ENCODE data around the gene PABPN1. TPM values are rescaled to one million over a fixed set of nuclear protein-coding genes. Genes with fewer than 3 reads are reported as not detected.

Gene PABPN1
- total RNA-seq, 1 donor, result 51.0 TPM

DNA sequence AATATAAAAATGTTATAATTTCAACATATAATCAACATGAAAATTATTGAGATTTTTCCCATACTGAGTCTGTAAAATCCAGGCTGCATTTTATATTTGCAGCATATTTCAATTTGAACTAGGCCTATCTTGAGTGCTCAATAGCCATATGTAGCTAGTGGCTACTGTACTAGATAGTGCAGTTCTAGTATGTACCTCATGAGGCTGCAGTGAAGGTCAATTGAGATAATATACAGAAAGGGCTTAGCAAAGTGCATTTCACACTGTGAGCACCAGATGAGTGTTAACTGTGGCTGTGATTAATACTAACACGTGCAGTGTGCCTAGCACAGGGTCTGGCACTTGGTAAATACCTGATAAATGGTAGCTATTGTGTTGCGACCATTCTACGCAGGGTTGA lies 36.8 kb downstream of the PABPN1 start:
- Histone ChIP-seq H3K27me3 (ENCODE audit: insufficient read depth, low read length) (peaks cover 19% of the 10 kb centered on the region), H3K4me1 (ENCODE audit: insufficient read depth, low read length) (no peaks in the 10 kb centered on the region), H3K4me3 (ENCODE audit: low read length) (no peak overlapping the region), H3K9me3 (ENCODE audit: low read depth, low read length) (no peaks in the 10 kb centered on the region)

DNA sequence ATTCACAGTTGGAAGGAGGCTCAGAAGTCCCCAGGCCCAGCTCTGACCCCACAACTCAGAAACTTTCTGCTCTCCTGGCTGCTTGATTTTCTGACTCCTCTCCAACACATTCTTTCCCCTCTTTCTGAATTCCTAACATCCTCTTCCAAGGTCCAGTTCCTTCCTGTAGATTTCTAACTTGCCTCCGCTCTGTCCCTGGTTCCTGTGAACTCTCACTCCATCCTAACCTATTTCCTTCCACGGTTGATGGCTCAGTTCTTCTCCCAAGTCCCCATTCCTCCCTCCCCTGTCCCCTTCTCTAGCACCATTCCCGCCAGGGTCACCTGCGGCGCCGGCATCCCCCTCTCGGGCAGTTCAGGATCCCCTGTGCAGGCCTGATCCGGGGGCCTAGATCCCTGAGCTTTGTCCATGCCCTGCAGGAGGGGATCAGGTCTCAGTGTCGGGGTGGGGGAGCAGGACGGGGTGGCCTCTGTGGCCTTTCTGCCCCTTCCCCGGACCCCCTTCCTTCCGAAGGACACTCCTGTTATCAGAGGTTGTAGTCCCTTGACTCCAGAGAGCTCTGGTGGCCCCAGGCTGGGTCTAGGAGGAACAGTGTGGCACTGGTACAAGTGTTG lies 37.4 kb downstream of the PABPN1 start:
- H3K9me3 ChIP-seq (ENCODE audit: low read depth, low read length), result no peaks in the 10 kb centered on the region
- H3K27me3 ChIP-seq (ENCODE audit: insufficient read depth, low read length), result peaks cover 14% of the 10 kb centered on the region
- H3K4me3 ChIP-seq (ENCODE audit: low read length), result no peak overlapping the region
- H3K4me1 ChIP-seq (ENCODE audit: insufficient read depth, low read length), result no peaks in the 10 kb centered on the region

DNA sequence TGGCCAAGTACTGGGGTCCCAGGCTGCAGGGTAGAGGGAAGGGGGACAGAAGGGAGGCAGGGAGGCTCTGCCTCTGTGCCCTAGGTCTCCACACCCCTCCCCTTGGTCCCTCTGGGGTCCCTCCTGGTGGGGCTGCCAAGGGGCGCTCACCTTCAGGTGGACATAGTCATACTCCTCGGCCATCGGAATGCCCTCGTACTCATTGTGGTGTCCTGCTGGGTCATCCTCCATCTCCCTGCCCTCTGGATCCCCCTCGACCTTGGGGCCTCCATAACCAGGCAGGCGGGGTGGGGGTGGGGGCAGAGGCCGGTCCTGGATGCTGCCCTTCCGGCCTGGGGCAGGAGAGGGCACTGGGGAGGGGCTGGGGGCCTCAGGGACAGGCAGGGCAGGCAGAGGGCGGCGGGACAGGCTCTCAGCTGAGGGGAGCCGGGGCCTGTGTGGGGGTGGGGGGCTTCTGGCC lies 37.9 kb downstream of the PABPN1 start:
- Histone ChIP-seq H3K4me1 (ENCODE audit: insufficient read depth, low read length) (no peaks in the 10 kb centered on the region), H3K27me3 (ENCODE audit: insufficient read depth, low read length) (peaks cover 14% of the 10 kb centered on the region), H3K4me3 (ENCODE audit: low read length) (no peak overlapping the region), H3K9me3 (ENCODE audit: low read depth, low read length) (no peaks in the 10 kb centered on the region)

DNA sequence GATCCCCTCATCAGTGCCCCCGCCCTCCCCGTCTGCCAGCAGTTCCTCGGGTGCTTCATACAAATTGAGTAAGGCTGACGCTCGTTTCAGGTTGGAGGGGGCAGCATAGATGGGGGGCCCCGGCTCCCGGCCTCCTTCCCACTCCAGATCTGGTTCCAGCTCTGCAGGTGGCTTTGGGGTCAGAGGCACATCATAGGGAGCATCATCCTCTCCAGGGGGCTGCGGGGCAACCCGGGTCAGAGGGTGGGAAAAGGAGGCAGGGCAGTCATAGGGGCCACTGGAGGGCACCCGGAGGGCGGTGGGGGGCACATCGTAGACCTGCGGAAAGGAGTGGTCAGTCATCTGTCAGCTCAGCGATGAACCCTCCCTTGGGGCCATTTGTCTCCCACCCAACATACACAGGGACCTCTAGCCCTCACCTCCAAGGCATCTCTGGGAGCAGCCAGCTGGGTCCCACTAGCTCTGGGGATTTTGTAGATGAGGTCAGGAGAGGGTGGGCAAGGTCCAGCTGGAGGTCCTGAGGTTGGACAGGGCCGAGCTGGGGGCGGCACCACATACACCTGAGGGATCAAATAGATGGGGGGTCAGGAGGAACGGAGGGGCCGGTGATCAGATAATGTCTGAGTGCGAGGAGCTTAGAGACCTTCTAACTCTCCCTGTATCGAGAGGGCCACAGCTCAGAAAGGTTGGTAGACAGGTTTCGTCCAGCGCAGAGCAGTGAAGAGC lies 38.6 kb downstream of the PABPN1 start:
- Histone ChIP-seq H3K4me3 (ENCODE audit: low read length) (no peak overlapping the region), H3K4me1 (ENCODE audit: insufficient read depth, low read length) (no peaks in the 10 kb centered on the region), H3K27me3 (ENCODE audit: insufficient read depth, low read length) (peaks cover 15% of the 10 kb centered on the region), H3K9me3 (ENCODE audit: low read depth, low read length) (no peaks in the 10 kb centered on the region)

DNA sequence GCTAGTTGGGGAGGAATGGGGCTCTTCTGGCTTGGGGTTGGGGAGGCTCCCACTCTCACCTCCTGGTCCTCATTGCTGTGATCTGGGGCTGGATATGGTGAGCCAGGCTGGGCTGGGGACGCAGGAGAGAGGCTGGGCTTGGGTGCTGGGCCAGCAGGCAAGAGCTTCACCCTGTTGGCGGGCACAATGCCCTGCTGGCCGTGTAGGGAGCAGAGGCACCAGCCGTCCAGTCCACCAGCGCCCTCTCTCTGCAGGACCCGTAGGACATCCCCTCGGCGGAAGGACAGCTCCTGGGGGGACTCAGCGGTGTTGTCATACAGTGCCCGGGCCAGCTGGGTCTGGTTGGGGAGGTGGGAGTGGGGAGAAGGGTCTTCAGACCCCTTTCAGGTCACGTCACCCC lies 39.2 kb downstream of the PABPN1 start:
- no peak overlapping the region for H3K4me3 ChIP-seq (ENCODE audit: low read length)
- no peaks in the 10 kb centered on the region for H3K4me1 ChIP-seq (ENCODE audit: insufficient read depth, low read length)
- peaks cover 15% of the 10 kb centered on the region for H3K27me3 ChIP-seq (ENCODE audit: insufficient read depth, low read length)
- H3K9me3 ChIP-seq (ENCODE audit: low read depth, low read length), result no peaks in the 10 kb centered on the region

DNA sequence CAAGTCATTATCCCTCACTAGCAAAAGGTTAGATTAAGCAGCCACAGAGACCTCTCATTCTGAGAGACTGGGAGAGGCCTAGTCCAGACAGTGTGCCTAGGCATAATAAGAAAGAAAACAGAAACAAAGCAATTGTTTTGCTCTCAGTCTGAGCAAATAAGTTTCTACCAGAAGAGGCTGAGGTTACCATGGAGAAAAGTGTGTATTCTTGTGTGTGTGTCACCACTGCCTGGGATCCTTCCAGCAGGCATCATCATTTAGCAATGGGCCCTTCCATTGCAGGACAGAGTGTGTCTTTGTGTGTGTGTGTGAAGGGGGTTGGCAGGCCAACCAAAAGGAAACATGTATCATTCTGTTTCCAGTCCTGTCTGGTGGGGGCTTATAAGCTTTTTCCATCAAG lies 40.1 kb downstream of the PABPN1 start:
- Histone ChIP-seq H3K4me1 (ENCODE audit: insufficient read depth, low read length) (no peaks in the 10 kb centered on the region), H3K4me3 (ENCODE audit: low read length) (no peak overlapping the region), H3K27me3 (ENCODE audit: insufficient read depth, low read length) (peaks cover 20% of the 10 kb centered on the region), H3K9me3 (ENCODE audit: low read depth, low read length) (no peaks in the 10 kb centered on the region)

DNA sequence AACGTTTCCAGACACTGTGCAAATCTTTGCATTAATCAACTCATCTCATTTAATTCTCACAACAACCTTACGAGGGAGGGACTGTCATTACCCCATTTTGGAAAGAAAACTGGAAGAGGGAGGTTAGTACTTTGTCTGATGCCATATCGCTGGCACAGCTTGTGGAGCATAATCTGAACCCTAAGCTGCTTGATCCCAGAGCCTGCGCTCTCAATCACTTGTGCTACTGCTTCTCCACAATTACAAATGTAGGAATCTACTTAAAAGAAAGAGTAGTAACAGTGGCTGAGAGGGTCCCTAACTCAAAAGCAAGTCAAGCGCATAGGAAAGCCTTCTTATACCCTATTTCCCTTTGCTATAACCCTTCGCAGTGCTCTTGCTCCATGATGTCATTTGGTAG lies 40.5 kb downstream of the PABPN1 start:
- Histone ChIP-seq H3K9me3 (ENCODE audit: low read depth, low read length) (no peaks in the 10 kb centered on the region), H3K4me1 (ENCODE audit: insufficient read depth, low read length) (no peaks in the 10 kb centered on the region), H3K4me3 (ENCODE audit: low read length) (no peak overlapping the region), H3K27me3 (ENCODE audit: insufficient read depth, low read length) (peaks cover 22% of the 10 kb centered on the region)

DNA sequence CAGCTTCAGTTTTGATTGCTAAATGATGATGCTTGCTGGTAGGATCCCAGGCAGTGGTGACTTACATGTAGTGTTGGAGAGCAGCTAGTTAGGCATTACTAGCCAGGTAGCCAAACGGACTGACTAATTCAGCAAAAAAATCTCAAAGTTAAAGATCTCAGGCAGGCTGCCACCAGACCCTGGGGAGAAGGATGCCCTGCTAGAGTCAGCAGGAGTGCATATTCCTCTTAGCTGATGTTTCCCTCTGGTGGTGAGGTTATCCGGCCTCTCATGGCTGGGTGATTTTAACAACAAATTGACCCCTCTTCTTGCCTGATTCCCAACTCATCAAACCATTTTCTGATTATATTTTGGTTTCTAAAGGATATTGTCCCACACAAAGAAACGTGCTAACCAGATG lies 40.9 kb downstream of the PABPN1 start:
- Histone ChIP-seq H3K4me3 (ENCODE audit: low read length) (no peak overlapping the region), H3K4me1 (ENCODE audit: insufficient read depth, low read length) (no peaks in the 10 kb centered on the region), H3K9me3 (ENCODE audit: low read depth, low read length) (no peaks in the 10 kb centered on the region), H3K27me3 (ENCODE audit: insufficient read depth, low read length) (peaks cover 26% of the 10 kb centered on the region)

DNA sequence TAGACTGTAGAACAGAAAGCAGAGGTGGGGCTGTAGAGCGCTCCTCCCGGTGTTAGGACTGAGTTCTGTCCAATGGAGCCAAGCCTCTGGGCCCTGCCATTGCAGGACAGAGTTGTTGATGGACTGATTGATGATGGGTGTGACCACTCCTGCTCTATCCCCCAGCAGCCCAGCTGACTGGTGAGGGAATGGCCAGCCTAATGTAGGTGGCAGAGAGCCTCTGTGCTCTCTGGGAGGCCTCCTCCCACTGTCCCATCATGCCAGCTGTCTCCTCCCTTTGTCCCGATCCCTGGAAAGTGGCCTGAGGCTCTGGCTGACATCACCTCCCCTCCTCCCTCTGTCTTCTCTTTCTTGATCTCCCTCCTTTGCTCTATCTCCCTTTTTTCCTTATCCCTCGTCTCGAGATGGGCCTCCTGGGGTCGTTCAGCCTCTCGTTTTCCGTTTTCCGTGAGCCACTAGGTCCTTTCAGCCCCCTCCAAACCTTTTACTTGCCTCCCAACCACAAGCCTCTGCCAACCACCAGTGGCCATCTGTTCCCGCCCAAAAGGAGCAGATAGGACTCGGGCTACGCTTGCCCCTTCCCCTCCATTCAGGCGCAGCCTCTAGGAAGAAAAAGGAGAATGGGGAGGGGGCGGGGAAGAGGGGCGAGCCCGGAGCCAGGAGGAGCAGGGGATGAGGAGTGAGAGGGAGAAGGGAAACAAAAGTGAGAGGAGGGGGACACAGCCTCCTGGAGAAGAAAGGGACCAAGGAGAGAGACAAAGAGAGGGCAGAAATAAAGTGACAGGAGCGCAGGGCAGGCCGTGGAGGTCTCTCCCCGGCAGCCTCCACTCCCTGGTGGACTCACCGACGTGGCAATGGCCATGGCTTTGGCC lies 43.1 kb downstream of the PABPN1 start:
- no peaks in the 10 kb centered on the region for H3K4me1 ChIP-seq (ENCODE audit: insufficient read depth, low read length)
- no peaks in the 10 kb centered on the region for H3K9me3 ChIP-seq (ENCODE audit: low read depth, low read length)
- peaks cover 28% of the 10 kb centered on the region for H3K27me3 ChIP-seq (ENCODE audit: insufficient read depth, low read length)
- H3K4me3 ChIP-seq (ENCODE audit: low read length), result no peak overlapping the region

DNA sequence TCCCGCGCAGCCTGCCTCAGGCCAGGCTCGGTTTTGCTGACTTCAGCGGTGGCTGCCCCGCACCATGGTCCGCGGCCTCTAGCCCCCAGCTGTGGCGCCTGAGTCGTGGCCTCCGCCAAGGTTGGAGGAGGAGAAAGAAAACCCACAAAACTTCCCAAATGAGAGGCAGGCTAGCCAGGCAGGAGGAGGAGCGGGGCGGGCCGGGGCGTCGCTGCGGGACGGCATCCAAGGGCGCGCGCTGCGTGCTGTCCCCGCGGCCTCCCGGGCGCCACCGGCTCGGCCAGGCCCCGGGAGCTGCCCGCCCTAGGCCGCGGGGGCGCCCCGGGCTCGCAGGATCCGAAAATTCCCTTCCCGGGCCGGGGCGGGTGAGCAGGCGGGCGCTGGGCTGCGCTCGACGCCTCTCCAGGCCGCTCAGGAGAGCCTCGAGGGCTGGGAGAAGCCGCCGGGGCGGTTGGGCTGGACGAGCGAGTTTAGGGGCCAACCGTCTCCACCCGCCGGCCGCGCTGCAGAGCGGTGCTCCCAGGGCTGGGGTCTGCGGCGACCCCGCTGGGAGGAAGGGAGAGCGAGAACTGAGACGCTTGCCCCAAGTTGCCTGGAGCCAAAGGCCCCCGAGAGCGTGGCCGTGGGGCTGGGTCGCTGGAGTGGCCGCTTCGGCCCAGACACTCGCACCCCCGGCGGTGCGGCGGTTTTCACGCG lies 43.9 kb downstream of the PABPN1 start, which contains the start of gene EFS:
EFS (minus strand) TSS at position 137 of the 696 bp plus-strand sequence. CDS start 147 bp downstream, outside the sequence.
- H3K4me1 ChIP-seq (ENCODE audit: insufficient read depth, low read length), result no peaks in the 10 kb centered on the region
- no peak within 1 kb of the TSS for H3K4me3 ChIP-seq (ENCODE audit: low read length)
- peaks cover 28% of the 10 kb centered on the region for H3K27me3 ChIP-seq (ENCODE audit: insufficient read depth, low read length)
- no peaks in the 10 kb centered on the region for H3K9me3 ChIP-seq (ENCODE audit: low read depth, low read length)

DNA sequence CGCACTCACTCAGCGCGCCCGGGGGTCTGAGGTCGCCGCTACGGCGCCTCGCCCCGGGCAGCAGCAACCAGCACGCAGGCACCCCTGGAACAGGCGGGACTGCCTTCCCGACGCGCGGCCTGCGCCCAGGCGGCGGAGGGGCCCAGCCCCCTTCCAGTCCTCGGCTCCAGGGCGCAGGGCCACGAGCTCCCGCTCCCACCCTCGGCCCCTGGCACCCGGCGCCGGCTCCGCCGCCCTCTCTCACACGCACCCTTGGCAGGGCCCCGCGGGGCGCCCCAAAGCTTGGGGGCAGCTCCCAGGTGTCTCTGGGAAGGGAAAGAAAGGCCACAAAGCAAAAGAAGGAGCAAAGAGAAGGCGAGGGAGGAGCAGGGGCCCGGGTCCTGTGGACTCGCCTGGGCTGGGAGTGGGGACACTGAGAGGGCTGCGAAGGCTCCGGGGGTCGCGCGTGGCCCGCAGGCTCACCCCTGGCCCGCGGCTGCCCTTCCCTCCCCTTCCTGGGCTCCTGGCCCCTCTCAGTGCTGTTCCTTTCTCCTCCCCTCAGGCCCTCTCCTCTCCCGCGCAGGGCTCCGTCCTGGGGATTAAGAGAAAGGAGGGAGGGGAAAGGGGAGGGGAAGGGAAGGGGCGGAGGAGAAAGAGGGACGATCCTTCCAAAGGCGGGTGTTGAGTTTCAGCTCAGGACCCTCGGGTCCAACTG lies 44.6 kb downstream of the PABPN1 start:
- Histone ChIP-seq H3K4me1 (ENCODE audit: insufficient read depth, low read length) (no peaks in the 10 kb centered on the region), H3K27me3 (ENCODE audit: insufficient read depth, low read length) (peaks cover 28% of the 10 kb centered on the region), H3K4me3 (ENCODE audit: low read length) (no peak overlapping the region), H3K9me3 (ENCODE audit: low read depth, low read length) (no peaks in the 10 kb centered on the region)

DNA sequence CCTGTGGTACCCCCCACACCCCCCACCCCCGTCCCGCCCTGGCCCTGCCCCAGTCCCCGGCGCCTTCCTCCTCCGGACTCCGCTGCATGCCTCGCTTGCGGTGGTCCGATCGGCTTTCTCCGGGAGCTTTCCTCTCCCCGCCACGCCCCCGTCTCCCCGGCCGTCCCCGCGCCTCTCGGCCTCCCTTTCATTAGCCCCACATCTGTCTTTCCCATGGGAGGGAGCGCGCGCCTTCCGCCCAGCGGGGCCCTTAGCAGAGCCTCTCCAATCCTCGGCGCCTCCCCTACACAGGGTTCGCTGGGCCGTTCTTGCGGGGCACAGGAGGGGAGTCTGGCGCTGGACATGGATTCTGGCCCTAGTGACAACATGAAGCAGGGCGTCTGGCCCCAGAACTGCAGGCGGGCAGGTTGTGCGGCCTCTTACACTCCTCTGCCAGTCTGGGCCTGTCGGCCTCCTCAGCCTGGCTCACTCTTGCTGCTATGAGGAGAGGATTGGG lies 45.2 kb downstream of the PABPN1 start:
- H3K27me3 ChIP-seq (ENCODE audit: insufficient read depth, low read length), result peaks cover 28% of the 10 kb centered on the region
- H3K9me3 ChIP-seq (ENCODE audit: low read depth, low read length), result no peaks in the 10 kb centered on the region
- no peak overlapping the region for H3K4me3 ChIP-seq (ENCODE audit: low read length)
- H3K4me1 ChIP-seq (ENCODE audit: insufficient read depth, low read length), result no peaks in the 10 kb centered on the region

DNA sequence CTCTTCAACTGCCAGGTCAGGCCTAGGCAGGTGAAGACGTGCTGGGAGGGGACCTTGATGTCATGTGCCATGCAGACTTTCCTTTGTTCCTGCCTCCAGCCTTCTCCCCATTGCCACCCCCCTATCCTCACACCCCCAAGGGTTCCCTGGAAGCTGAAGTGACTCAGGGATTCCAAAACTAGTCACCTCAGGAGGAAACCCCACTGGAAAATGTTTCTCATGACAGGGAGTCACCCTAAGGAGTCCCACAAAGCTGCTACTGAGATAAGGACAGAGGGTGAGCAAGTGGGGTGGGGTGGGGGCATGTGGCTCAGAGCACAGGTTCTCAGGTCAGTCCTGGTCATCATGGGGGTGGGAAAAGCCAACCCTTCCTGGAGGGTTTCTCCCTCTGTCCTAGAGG lies 49.0 kb downstream of the PABPN1 start:
- peaks cover 15% of the 10 kb centered on the region for H3K27me3 ChIP-seq (ENCODE audit: insufficient read depth, low read length)
- no peaks in the 10 kb centered on the region for H3K4me1 ChIP-seq (ENCODE audit: insufficient read depth, low read length)
- H3K9me3 ChIP-seq (ENCODE audit: low read depth, low read length), result no peaks in the 10 kb centered on the region
- no peak overlapping the region for H3K4me3 ChIP-seq (ENCODE audit: low read length)

DNA sequence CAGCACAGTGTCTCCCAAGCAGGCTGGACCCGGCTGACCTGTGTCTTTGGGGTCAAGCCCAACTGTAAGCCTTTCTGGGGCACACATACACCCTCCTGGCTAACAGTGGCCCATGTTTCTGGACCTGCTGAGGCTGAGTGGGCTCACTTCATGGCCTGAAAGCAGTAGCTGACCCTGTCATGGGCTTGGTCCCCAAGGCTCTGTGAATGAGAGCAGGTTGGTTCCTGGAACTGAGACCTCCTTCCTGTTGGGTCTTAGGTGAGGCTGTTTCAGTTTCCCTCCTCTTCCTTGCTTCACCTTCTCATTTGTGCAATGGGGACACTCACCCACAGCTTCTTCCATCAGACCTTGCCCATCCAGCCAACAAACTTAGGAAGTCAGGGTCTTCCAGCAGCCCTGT lies 50.6 kb downstream of the PABPN1 start:
- Histone ChIP-seq H3K27me3 (ENCODE audit: insufficient read depth, low read length) (peaks cover 4% of the 10 kb centered on the region), H3K9me3 (ENCODE audit: low read depth, low read length) (no peaks in the 10 kb centered on the region), H3K4me3 (ENCODE audit: low read length) (no peak overlapping the region), H3K4me1 (ENCODE audit: insufficient read depth, low read length) (no peaks in the 10 kb centered on the region)

All from mononuclear cell (primary cell).